ENCODE data around the gene CEL.
"Not testable (repeated sequence)": the region's sequence is repeated elsewhere in the genome, so short reads cannot be mapped to it uniquely, and the experiment has no call there.

Gene CEL

DNA sequence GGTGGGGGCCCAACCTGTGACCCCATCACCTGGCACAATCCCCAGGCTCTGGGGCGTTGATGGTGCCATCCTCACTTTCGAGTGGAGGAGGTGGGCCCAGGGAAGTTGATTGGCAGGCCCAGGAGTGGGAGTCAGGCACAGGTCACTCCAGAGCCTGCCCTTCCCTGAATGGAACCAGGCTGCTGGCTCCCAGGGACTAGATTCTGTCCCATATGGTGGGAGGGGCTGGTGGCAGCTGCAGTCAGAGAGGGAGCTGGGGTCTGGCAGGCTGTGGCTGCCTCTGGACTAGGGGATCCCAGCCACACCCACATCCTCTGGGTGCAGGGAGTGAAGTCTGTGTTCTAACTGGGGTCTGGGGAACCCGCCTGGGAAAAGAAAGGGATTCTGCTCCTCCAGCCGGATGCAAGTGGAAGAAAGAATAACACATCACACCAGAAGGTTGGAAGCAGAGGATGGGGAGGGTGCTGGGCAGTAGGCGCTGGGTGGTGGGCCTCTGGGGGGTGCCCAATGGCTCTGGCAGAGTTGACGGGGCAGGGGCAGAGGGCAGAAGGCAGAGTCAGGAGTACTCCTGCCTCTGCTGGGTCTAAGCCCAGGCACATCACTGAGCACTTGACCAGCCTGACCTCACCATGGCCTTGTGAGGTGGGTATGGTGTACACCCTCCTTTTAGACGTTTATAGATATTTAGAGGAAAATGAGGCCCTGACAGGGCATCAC lies 25.8 kb downstream of the CEL start:
- DNase-seq, result no peak

DNA sequence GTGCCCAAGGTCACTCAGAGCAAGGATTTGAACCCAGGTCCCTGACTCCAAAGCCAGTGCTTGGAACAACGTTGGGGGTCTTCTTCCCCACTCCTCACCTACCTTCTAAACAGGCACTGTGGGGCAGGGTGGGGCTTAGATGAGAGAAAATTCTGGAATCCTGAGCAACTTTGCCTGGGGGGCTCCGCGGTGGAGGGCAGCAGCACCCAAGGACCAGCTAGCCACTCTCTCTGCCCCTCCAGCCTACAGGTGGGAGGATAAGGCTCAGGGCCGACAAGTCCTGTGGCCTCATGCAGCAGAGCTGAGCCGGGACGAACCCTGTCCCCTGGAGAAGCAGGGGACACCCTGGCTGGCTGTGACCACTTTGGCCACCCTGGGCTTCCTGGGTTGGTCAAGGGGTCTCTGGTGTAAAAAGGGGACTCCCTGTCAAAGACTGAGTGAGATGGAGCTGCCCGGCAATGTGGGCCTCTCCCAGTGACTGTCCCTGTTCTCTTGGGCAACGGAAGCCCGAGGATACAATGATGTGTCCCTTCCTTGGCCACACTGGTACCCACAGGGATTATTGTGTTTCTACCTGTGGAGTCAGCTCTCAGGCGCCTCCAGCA lies 26.5 kb downstream of the CEL start:
- no peak for DNase-seq

DNA sequence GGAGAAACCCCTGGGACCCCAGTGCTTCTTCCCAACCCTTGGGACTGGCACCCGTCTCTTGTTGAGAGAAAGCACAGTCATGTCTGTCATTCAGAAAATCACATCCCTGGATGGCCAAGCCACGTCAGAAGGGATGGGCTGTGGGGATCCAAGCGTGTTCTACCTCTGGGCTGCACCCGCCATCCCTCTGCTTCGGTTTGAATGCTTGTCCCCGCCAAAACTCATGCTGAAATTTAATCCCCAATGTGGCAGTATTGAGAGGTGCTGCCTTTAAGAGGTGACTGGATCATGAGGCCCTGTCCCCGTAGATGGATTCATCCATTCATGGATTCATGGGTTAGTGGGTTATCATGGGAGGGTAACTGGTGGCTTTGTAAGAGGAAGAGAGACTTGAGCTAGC lies 27.0 kb downstream of the CEL start:
- DNase-seq, result no peak

DNA sequence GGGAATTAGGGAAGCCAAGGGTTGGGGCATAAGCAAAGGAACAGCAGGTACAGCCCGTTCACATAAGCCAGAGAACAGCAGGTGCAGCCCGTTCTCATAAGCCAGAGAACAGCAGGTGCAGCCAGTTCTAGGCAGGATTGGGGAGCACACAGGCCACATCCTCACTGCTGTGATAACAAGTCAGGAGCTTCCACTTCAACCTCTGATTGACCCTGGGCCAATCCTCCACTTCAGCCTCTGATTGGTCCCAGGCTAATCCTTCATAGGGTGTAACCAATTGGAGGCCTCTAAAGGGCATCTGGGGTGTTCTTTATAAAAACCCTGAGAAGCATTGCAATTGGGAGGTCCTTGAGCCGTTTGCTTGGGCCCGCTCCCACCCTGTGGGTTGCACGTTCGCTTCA lies 27.5 kb downstream of the CEL start:
- DNase-seq, result no peak

DNA sequence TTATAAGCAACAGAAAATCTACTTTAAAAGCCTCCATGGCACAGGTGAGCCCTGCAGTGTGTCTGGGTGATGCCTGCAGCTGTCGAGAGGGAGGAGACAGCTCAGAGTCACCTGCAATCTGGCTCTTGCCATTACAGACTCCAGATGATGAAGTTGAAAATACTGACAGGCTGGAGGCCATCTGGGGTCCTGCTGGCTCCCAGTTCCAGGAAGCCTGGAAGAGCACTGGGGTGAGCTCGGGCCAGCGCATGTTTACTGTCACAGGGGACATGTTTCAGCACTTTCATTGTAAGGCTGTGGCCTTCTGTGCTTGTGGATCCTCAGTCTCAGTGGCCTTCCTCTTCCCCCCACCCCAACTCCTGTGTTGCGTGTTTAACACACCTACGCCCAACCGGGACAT lies 28.4 kb downstream of the CEL start:
- no peak for DNase-seq

DNA sequence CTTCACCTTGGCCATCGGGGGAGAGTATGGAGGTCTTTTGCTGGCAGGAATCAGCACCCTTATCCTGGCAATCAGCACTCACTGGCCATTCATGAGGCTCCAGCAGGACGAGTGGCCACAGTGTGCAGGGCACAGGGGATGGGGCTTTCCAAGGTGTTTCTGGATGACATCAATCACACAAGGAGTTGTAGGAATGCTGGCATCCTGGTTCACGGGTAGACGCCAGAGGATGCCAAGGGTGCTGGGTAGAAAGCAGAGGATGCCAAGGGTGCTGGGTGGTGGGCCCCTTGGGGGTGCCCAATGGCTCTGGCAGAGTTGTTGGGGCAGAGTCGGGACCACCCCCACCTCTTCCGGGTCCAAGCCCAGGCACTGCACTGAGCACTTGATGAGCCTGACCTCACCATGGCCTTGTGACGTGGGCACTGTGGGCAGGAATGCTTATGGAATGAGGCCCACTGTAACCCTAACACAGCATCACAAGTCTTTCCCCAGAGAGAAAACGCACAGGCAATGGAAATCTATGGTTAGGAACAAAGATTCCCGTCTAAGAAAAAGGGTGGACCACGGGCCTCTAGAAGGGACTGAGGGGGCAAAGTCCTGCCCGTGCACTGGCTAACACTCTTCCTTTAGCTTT lies 29.1 kb downstream of the CEL start:
- no peak for DNase-seq

DNA sequence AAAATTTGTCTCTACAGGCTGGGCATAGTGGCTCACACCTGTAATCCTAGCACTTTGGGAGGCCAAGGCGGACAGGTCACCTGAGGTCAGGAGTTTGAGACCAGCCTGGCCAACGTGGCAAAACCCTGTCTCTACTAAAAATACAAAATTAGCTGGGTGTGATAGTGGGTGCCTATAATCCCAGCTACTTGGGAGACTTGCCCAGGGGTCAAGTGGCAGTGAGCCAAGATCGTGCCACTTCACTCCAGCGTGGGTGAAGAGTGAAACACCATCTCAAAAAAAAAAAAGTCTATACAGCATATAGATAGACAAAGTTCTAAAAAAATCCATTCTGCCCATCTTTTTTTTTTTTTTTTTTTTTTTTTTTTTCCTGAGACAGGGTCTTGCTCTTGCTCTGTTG lies 32.6 kb downstream of the CEL start:
- DNase-seq, result not testable (repeated sequence)

DNA sequence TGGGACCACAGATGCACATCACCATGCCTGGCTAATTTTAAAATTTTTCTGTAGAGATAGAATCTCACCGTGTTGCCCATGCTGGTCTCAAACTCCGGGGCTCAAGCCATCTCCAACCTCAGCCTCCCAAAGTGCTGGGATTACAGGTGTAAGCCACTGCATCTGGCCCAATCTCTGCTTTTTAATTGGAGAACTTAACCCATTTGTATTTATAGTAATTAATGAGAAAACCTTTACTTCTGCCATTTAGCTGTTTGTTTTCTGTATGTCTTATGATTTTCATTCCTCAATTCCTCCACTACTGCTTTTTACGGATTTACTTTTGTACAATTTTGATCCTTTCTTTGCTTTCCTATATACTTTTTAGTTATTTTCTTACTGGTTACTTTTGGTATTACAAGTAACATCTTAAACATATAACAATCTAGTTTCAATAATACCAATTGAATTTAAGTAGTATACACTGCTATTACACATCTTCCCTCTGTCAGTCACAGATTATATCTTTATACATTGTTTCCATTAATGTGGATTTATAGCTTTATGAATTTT lies 33.1 kb downstream of the CEL start:
- no peak for DNase-seq

DNA sequence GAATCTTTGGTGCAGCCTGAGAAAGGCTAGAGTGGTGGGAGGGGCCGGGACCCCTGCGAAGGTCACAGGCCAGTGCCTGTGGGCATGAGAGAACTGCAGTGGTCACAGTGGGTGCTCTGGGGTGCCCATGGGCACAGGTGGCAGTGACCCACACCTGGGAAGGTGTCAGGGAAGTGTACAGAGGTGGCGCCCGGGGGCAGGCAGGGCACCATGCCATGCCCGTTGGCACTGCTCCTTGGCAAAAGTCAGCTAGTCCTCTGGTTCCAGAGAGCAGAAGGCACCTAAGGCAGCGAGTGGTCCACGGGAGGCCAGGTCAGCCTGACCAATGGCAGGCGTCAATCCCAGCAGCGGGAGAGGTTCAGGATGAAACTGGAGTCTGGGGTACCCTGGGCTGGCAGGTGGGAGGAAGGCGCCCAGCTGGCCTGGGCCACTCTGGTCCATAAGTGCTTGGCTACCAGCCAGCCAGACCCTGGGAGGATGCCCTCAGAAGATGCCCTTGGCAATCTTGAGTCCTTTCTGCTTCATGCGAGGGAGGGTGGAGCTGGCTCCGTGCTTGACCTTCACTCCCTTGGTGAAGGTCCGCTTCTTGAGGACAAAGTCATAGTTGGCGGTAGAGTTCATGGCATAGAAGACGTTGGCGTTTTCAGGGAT lies 36.4 kb downstream of the CEL start:
- no peak for DNase-seq

DNA sequence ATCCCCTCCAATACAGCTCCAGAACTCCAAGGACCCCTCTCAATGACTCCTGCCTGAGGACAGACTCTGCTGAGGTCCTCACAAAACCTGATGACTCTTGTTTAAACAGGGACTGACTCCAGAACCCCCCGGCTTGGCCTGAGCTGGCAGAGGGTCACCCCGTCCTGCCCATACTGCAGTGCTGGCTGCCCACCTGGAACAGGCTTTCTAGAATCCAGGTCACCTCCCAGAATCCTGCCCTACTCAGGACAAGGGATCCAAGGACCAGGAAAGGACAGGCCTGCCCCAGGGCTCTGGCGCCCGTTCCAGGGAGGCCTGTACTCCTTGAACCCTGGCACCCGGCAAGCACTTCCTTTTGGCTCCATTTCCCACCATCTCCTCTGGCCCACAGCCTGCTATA lies 37.1 kb downstream of the CEL start:
- no peak for DNase-seq

DNA sequence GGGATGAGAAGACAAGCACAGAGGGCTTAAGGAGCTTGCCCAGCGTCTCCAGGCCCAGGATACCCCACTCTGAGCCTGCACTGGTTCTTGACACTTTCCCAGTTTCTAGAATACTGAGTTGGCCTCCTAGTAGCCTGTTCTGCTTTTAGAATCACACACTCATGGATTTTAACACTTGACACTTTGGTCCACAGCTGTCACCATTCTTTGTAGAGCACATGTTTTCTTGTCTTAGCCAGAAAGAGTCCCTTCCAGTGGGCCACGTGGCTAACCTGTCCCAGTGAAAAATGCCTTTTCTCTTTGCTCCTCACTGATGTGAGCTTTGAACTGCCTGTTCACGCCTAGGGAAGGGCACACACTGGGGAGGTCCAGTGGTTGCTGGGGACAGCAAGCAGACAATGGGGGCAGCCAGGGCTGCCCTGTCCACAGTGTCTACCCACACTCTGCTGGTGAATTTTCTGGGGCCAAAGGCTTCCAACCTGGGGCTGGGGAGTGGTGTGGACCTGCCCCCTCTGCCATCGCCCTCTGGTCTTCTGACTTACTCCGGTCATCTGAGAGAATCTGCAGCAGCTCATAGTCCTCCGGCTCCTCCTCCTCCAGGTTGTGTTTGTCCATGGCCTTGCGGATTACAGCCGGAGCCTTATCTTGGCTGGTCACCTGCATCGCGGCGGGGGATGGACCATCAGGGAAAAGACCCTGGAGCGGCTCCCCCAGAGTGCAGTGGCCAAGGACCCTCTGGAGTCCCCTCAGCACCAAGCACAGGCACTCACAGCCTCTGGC lies 38.1 kb downstream of the CEL start:
- DNase-seq, result no peak

DNA sequence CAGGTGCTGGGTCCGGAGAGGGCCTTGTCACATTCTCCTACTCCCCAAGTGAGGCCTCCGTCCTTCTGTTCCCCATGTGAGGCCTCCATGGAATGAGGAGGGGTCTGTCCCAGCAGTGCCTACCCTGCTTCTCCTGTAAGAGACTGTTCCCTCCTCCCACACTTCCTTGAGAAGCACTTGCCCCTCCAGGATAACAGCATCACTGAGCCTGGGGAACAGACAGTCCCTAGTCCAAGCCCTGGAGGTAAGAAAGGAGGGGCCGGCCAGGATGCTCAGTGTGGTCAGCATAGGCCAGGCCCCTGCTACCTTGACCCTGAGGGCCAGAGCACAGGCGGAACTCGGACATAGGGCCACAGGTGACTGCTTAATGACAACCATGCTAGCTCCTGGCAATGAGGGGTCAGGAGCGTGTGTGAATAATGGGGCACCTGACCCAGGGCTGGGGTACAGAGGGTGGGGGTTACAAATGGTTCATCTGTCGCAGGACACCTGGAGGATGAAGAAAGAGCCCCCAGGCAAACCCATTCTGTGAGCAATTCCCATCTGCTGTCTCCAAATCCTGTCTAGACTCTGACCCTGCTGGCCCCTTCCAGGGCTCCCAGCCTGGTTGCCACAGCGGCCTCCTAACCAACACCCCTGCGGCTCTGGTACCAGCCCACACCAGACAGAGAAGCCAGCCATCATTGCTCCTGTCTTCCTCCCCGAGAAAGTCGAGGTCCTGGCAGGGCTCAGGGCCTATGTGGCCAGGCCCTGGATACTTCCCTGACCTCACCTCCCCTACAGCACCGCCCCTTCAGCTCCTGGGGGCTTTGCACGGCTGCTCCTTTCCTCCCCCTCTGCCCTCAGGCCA lies 39.0 kb downstream of the CEL start:
- DNase-seq, result no peak

DNA sequence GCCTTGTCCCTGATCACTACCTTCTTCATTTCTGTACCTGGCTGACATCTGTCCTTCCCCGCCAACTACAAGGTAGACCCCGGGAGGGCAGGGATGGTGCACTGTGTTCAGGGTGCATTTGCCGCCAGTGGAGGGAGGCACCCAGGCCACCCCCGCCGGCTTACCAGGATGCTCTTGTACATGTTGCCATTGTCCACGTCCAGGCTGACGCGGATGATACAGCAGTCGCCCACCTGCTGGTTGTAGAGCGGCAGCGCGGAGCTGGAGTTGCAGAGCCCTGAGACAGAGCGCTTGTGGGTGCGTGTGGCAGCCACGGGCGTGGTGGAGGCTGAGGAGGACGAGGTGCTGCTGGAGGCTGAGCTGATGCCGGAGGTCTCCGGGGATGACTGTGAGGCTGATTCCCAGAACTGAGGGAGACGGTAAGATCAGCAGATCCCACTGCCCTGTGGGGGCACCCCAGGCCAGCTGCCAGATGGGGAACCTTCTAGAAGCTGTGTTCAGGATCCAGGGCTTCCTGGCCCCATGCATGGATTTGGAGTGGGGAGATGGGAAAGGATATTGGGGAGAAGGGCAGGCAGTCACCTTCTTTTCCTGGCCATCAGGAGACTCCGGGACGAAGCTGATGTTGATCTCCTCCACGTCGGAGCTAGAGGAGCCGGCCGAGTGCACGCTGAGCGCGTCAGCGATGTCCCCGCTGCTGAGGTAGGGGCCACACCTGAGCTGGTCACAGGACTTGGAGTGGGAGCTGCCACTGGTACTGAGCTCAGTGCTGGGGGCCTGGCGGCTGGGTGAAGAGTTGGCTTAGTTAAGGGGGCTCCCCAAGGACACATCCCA lies 39.8 kb downstream of the CEL start:
- no peak for DNase-seq

DNA sequence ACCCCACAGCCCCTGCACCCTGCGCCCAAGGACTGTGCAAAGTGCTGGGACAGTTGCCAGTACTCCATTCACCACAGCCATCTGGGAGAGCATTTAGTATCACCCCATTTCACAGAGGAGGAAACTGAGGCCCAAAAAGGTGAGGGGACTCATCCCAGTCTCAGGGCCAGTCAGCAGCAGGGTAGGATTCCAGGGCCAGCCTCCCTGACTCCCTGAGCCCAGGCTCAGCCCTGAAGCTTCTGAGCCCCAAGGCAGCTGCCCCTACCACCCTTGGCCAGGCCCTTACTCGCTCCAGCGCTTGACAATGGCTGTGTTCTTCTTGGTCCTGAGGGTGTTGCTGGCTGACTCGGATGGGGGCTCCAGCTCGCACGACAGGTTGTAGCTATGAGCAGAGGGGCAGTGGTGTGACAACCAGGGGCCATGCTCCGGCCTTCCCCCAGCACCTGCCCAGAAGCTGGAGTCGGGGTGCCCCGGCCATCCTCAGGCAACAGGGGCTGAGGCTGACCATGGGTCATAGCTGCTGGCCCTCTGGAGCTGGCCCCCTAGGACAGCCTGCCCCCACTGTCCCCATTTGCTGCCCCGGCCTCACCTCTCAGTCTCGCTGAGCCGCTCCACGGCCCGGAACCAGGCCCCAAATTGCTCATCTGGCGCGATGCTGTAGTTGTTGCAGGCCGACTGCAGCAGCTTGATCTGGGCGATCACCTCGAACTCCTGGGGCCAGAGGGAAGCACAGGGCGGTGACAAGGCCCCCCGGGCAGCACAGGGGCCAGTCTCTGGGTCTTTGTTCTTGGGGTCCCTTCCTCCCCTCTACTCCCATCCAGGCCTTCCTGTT lies 40.6 kb downstream of the CEL start:
- no peak for DNase-seq

DNA sequence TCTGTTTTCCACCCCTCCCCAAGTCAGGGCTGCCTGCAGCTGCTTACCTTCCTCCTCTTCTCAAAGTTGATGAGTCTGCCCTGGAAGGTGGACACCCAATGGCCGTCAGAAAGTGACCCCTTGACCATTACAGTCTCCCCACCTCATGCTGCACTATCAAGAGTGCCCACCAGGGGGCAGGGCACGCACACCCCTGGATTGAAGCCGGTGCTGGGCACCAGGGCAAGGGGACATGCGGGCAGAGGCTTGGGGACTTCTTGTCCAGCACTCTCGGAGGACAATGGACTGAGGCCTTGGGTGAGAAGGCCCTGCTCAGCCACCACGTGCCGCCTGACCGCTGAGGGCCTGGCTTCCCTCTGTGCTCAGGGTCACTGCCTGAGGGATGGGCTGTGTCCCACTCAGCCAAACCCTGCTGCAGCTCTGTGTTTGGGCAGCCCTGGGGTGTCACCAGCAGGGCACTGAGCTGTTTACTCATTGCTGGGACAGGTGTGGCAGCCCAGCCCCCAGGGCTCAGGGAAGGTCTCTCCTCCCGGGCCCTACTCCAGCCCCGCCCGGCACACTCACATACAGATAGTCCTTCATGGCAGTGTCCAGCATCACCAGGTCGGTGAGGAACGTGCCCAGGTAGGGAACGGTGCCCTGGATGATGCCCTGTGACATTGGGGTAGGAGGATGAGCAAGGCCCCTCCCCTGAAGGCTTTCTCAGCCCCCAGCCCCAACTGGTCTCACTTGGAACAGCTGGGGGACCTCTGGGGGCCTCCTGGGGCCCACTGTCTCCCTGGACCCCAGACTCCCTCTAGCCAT lies 41.6 kb downstream of the CEL start:
- DNase-seq, result no peak

DNA sequence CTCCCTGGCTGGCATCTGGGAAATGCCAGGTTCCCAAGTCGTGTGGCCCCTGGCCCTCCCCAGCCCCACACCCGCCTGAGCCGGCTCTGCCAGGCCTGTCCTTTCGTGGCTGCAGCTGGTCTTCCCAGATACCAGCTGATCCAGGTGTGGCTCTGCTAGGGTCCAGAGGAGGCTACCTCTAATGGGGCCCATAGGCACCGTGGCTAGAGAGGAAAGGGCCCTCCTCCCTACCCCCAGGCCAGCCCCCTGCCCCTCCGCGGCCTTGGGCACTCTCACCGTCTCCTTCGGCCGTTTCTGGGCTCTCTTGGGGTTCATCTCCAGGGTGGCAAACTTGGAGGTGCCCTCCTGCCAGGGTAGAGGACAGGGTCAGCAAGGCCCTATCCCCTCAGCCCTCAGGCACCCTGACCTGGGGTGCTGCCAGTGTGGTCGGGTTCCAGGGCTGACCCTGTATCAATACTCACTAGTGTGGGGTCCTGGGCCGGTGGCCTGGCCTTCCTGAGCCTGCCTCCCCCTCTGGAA lies 42.3 kb downstream of the CEL start:
- DNase-seq, result no peak

DNA sequence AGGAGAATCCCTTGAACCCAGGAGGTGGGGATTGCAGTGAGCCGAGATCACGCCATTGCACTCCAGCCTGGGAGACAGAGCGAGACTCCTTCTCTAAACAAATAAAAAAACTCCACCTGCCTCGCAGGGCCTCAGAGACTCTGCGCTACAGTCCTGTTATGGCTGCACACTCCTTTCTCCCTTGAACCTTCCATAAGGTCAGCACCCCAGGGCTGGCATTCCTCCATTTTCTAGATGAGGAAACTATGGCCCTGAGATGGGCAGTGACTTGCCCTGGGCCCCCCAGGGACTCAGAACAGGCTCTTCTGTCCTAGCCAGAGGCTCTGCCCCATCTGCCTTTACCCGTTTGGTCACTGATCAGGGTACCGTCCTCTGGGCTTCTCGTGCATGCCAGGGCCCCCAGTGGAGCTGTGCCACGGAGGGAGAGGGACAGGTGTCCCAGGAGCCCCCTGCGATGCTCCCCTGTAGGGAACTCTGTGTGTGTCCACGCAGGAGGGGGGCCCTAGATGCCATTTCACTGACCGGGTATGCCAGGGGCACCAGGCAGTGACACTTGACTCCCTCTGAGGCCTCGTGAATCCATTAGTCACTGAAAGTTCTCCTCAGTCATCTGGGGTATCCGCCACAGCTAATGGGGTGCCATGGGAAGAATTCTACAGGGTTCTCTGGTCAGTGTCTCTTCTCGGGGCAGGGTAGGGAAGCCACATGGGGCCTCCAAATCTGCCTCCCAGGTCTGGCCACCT lies 43.1 kb downstream of the CEL start:
- DNase-seq, result no peak

DNA sequence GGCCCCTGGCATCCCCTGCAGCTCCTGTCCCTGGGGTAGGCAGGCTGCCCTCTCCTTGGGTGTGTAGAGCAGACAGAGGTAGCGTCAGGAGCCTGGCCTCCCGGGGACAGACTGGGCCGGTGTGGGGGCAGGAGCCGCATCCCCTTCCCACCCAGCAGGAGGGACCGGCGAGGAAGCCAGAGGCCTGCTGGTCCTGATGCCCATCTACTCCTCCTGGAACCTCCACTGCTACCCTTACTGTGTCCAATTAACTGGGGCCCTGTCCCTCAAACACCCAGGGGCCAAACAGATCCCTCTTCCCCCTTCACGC lies 43.6 kb downstream of the CEL start:
- no peak for DNase-seq
